Tibial nerve (tissue), 4 donors: ENCODE measurements around the gene FLVCR2. TPM values are rescaled to one million over a fixed set of nuclear protein-coding genes. Genes with fewer than 3 reads are reported as not detected.

Experiments used
- DNase-seq, 2 donors: peaks; one replicate each; pipeline ENCODE4 v3.0.0-alpha.2; 2019; ENCODE audit warnings: low spot score in 2 of 2
- H3K27ac ChIP-seq, 4 donors: fragments of 200-600 bp; sonication (generic) in 3 of 4; one replicate each; pipeline ENCODE4 v1.5.1; 2017 to 2019; ENCODE audit warnings: mild to moderate bottlenecking in 1 of 4
- H3K27me3 ChIP-seq, 2 donors: fragments of 200-600 bp; sonication (generic) in 1 of 2; one replicate each; pipeline versions ENCODE4 v1.5.1 to v1.6.0; 2017 to 2019
- H3K36me3 ChIP-seq, 3 donors: fragments of 200-600 bp; sonication (generic); one replicate each; pipeline ENCODE4 v1.5.1; 2018 to 2019
- H3K4me1 ChIP-seq, 4 donors: fragments of 200-600 bp; sonication (generic) in 3 of 4; one replicate each; pipeline ENCODE4 v1.5.1; 2017 to 2019
- H3K4me3 ChIP-seq, 4 donors: fragments of 200-600 bp; sonication (generic) in 3 of 4; one replicate each; pipeline ENCODE4 v1.5.1; 2017 to 2019; ENCODE audit warnings: mild to moderate bottlenecking in 1 of 4, moderate library complexity in 1 of 4
- H3K9me3 ChIP-seq, 4 donors: fragments of 200-600 bp; sonication (generic) in 3 of 4; one replicate each; pipeline ENCODE4 v1.5.1; 2017 to 2019
- CTCF ChIP-seq, 5 experiments: fragments of 200-600 bp in 3 of 5; fragments of 450-650 bp in 2 of 5; sonication (generic) in 3 of 5; IDR thresholded peaks; one replicate each; pipeline ENCODE4 v1.5.1; 2016 to 2019; ENCODE audit warnings: antibody characterized with exemption in 5 of 5, mild to moderate bottlenecking in 3 of 5, moderate library complexity in 2 of 5
- EP300 ChIP-seq, 2 donors: sonication (generic); formaldehyde crosslinking; IDR thresholded peaks; one replicate each; pipeline ENCODE4 v1.6.1; 2017; ENCODE audit warnings: antibody characterized with exemption in 2 of 2, mild to moderate bottlenecking in 1 of 2
- POLR2A ChIP-seq, 2 donors: fragments of 450-650 bp; IDR thresholded peaks; one replicate each; pipeline ENCODE4 v1.6.1; 2017; ENCODE audit warnings: antibody characterized with exemption in 2 of 2, mild to moderate bottlenecking in 2 of 2, moderate library complexity in 2 of 2
- WGBS, 2 donors: methylation state at CpG; one replicate each; pipeline ENCODE4 v1.1.5; 2018; 5-methylcytosine and 5-hydroxymethylcytosine counted together
- total RNA-seq, 4 donors: library from RNA; depleted of rRNA; stranded (reverse); fragments of >200 nt; gene quantifications; one replicate each; pipeline ENCODE4 v1.1.0, GENCODE V29; 2016

FLVCR2 gene
- total RNA-seq, 4 donors from 2014 or later: 65.9 to 86.1 (median 74.4) TPM

DNA sequence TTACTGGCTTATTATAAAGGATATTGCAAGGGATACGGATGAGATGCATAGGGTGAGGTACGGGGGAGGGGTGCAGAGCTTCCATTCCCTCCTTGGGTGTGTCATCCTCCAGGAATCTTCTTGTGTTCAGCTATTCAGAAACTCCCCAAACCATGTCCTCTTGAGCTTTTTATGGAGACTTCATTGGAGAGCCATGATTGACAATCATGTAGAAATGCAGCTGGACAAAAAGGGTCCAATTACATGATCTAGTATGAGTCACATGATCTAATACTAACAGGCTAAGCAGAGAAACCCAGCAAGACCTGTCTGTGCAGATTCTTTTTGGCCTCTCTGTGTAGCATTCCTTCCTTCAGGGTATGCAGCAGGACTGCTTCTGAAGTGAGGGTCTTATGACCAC lies 23.9 kb upstream of the FLVCR2 start:
- Histone ChIP-seq H3K4me1 (peaks cover 0 to under 1% (median 0%) of the 10 kb centered on the region in 4 donors), H3K27me3 (no peaks in the 10 kb centered on the region), H3K27ac (no peak overlapping the region), H3K9me3 (peaks cover 0 to 10% (median 0%) of the 10 kb centered on the region in 4 donors), H3K4me3 (no peak overlapping the region), H3K36me3 (no peaks in the 10 kb centered on the region)
- 39 to 47% methylated on average over 2 of the region's 2 CpGs for WGBS, 2 donors
- DNase-seq: no peak
- no peak for TF ChIP-seq CTCF (IDR thresholded peaks at IDR 0.05)
- TF ChIP-seq EP300 (IDR thresholded peaks at IDR 0.05): no peak
- TF ChIP-seq POLR2A (IDR thresholded peaks at IDR 0.05): no peak

DNA sequence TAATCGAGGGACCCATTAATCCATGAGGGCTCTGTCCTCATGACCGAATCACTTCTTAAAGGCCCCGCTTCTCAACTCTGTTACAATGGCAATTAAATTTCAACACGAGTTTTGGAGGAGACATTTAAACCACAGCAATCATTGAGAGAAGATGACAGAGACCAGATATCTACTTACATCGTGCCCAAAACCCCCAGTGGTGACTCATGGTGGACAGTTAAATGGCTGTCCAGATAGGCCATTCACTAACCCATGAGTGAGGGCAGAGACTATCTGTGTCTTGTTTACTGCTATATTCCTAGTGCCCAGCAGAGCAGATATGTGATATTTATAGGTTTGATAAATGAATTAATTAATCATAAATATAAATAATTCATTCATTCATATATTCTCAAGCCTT lies 20.0 kb upstream of the FLVCR2 start:
- no peak for DNase-seq
- WGBS, 2 donors: 86 to 90% methylated on average over 5 of the region's 5 CpGs
- Histone ChIP-seq H3K27me3 (peaks cover 0 to 10% of the 10 kb centered on the region in 2 donors), H3K27ac (no peak overlapping the region), H3K4me3 (no peak overlapping the region), H3K9me3 (peaks cover 0 to 10% (median 0%) of the 10 kb centered on the region in 4 donors), H3K4me1 (peaks cover 0 to 8% (median 2%) of the 10 kb centered on the region in 4 donors), H3K36me3 (no peaks in the 10 kb centered on the region)
- no peak for TF ChIP-seq EP300 (IDR thresholded peaks at IDR 0.05)
- TF ChIP-seq CTCF (IDR thresholded peaks at IDR 0.05): no peak
- TF ChIP-seq POLR2A (IDR thresholded peaks at IDR 0.05): no peak

DNA sequence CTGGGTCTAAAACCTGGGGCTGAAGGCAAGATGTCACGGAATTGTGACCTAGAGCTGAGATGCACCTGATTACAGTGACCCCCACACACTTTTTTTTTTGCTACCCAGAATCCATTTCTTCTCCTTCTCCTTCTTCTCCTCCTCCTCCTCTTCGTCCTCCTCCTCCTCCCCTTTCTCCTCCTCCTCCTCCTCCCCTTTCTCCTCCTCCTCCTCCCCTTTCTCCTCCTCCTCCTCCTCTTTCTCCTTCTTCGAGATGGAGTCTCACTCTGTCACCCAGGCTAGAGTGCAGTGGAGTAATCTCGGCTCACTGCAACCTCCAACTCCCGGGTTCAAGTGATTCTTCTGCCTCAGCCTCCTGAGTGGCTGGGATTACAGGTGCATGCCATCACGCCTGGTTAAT lies 19.4 kb upstream of the FLVCR2 start:
- WGBS, 2 donors: 87 to 91% methylated on average over 6 of the region's 6 CpGs

GRCh38 chr14:75559451-75560222 lies 18.8 kb upstream of the FLVCR2 start:
- no peak overlapping the region for H3K27ac ChIP-seq
- peak in 1 of 2 donors; percentile 40 for DNase-seq
- 90 to 91% methylated on average over 6 of the region's 6 CpGs for WGBS, 2 donors

More for the DNA sequence above, 19.4 kb upstream of the FLVCR2 start:
- H3K4me3 ChIP-seq: no peak overlapping the region
- peaks cover 0 to 10% of the 10 kb centered on the region in 2 donors for H3K27me3 ChIP-seq
- H3K27ac ChIP-seq: no peak overlapping the region
- no peak for DNase-seq
- H3K36me3 ChIP-seq: no peaks in the 10 kb centered on the region
- peaks cover 0 to 10% (median 0%) of the 10 kb centered on the region in 4 donors for H3K9me3 ChIP-seq
- TF ChIP-seq EP300 (IDR thresholded peaks at IDR 0.05): no peak
- TF ChIP-seq POLR2A (IDR thresholded peaks at IDR 0.05): no peak
- no peak for TF ChIP-seq CTCF (IDR thresholded peaks at IDR 0.05)
- H3K4me1 ChIP-seq: peaks cover 0 to 8% (median 2%) of the 10 kb centered on the region in 4 donors

GRCh38 chr14:75561013-75561432 lies 17.4 kb upstream of the FLVCR2 start:
- peaks cover 0 to 15% of the 10 kb centered on the region in 2 donors for H3K27me3 ChIP-seq
- no peaks in the 10 kb centered on the region for H3K36me3 ChIP-seq
- no peak overlapping the region for H3K4me3 ChIP-seq
- 0 to 4% methylated on average over 5 to 6 of the region's 6 CpGs for WGBS, 2 donors
- H3K4me1 ChIP-seq: peaks cover 0 to 8% (median 2%) of the 10 kb centered on the region in 4 donors
- TF ChIP-seq CTCF (IDR thresholded peaks at IDR 0.05) (peak; percentile 68 to 73 (median 71)), EP300 (IDR thresholded peaks at IDR 0.05) (peak in 1 of 2 donors; percentile 29), POLR2A (IDR thresholded peaks at IDR 0.05) (no peak)
- H3K27ac ChIP-seq: no peak overlapping the region
- peaks cover 0 to 10% (median 0%) of the 10 kb centered on the region in 4 donors for H3K9me3 ChIP-seq
- peak; percentile 24 to 68 for DNase-seq

More at GRCh38 chr14:75559451-75560222, 18.8 kb upstream of the FLVCR2 start:
- Histone ChIP-seq H3K4me1 (peaks cover 0 to 8% (median 2%) of the 10 kb centered on the region in 4 donors), H3K9me3 (peaks cover 0 to 10% (median 0%) of the 10 kb centered on the region in 4 donors), H3K27me3 (peaks cover 0 to 10% of the 10 kb centered on the region in 2 donors), H3K4me3 (no peak overlapping the region), H3K36me3 (no peaks in the 10 kb centered on the region)
- TF ChIP-seq POLR2A (IDR thresholded peaks at IDR 0.05): no peak
